B cell (primary cell): Measurements from ENCODE around the gene PCBP3. TPM values are rescaled to one million over a fixed set of nuclear protein-coding genes. Genes with fewer than 3 reads are reported as not detected.
"Not testable (repeated sequence)": the region's sequence is repeated elsewhere in the genome, so short reads cannot be mapped to it uniquely, and the experiment has no call there.

ENCODE experiments used
- ATAC-seq: fragments of 200-7000 bp; cut with Tn5 transposase; one replicate; pipeline ENCODE4 v1.10.0; 2021; ENCODE audit warnings: low read depth, mild to moderate bottlenecking, moderate number of reproducible peaks, moderate library complexity
- CTCF ChIA-PET: fragments of 350-600 bp; sonication (Branson Sonifier 250); formaldehyde crosslinking; loops from one replicate; lab custom pipeline; 2021; ENCODE audit warnings: antibody characterized with exemption, inconsistent platforms; lab: Charles Lee
- POLR2A ChIA-PET: fragments of 350-600 bp; sonication (Branson Sonifier 250); formaldehyde crosslinking; loops from one replicate; lab custom pipeline; 2021; ENCODE audit warnings: antibody characterized with exemption; lab: Charles Lee
- DNase-seq: peaks from one replicate; pipeline ENCODE4 v3.0.0; 2013
- H2AFZ ChIP-seq: 2 replicates; pipeline ENCODE4 v1.6.1; 2012; ENCODE audit warnings: mild to moderate bottlenecking, low read depth, low read length; ENCODE audit not compliant: insufficient read depth, poor library complexity, severe bottlenecking
- H3K27ac ChIP-seq, 2 donors: 1 replicate in 1 of 2; 2 replicates in 1 of 2; pipeline ENCODE4 v1.5.1; 2012 to 2013; ENCODE audit warnings: low read length in 2 of 2, mild to moderate bottlenecking in 2 of 2, moderate library complexity in 1 of 2
- H3K27me3 ChIP-seq, 4 experiments: fragments of 200-600 bp in 1 of 4; sonication (generic) in 1 of 4; replicated peaks in 1 of 4; 1 replicate in 2 of 4; 2 replicates in 2 of 4; pipeline versions ENCODE4 v1.6.1 to v1.7.0; 2013 to 2016; ENCODE audit warnings: low read length in 3 of 4, mild to moderate bottlenecking in 2 of 4, mixed read lengths in 1 of 4, moderate library complexity in 1 of 4; ENCODE audit not compliant: insufficient read depth in 4 of 4, control insufficient read depth in 3 of 4; ENCODE audit errors: control extremely low read depth in 1 of 4
- H3K36me3 ChIP-seq, 2 experiments: replicated peaks in 1 of 2; 1 replicate in 1 of 2; 2 replicates in 1 of 2; pipeline versions ENCODE4 v1.6.1 to v1.7.1; 2013; ENCODE audit warnings: low read length in 1 of 2; ENCODE audit not compliant: insufficient read depth in 2 of 2, control insufficient read depth in 1 of 2; ENCODE audit errors: control extremely low read depth in 1 of 2, extremely low read depth in 1 of 2
- H3K4me1 ChIP-seq, 2 donors: fragments of 200-600 bp in 1 of 2; sonication (generic) in 1 of 2; 1 replicate in 1 of 2; 2 replicates in 1 of 2; pipeline versions ENCODE4 v1.5.1 to v1.6.1; 2013 to 2017; ENCODE audit warnings: low read length in 2 of 2; ENCODE audit not compliant: control insufficient read depth in 2 of 2, insufficient read depth in 2 of 2
- H3K4me2 ChIP-seq: replicated peaks from 2 replicates; pipeline ENCODE3; 2012; ENCODE audit warnings: mild to moderate bottlenecking, low read depth, low read length; ENCODE audit not compliant: poor library complexity, severe bottlenecking
- H3K4me3 ChIP-seq, 5 experiments: fragments of 200-600 bp in 1 of 5; sonication (generic) in 1 of 5; 1 replicate in 3 of 5; 2 replicates in 2 of 5; pipeline versions ENCODE4 v1.5.1 to v1.7.0; 2011 to 2016; ENCODE audit warnings: low read length in 4 of 5, mild to moderate bottlenecking in 4 of 5, low read depth in 2 of 5, control low read depth in 1 of 5, moderate library complexity in 1 of 5; ENCODE audit not compliant: insufficient read depth in 1 of 5; ENCODE audit errors: control extremely low read depth in 1 of 5, extremely low read depth in 1 of 5
- H3K79me2 ChIP-seq: fragments of 200-600 bp; sonication (generic); one replicate; pipeline ENCODE4 v1.6.0; 2016; ENCODE audit warnings: low read length; ENCODE audit not compliant: control insufficient read depth, insufficient read depth
- H3K9ac ChIP-seq: fragments of 200-600 bp; sonication (generic); 2 replicates; pipeline ENCODE4 v1.6.1; 2017; ENCODE audit warnings: mild to moderate bottlenecking, low read length, moderate library complexity
- H3K9me3 ChIP-seq, 3 donors: one replicate each; pipeline versions ENCODE4 v1.6.1 to v1.7.1; 2013; ENCODE audit warnings: low read length in 2 of 3; ENCODE audit not compliant: control insufficient read depth in 2 of 3, insufficient read depth in 1 of 3; ENCODE audit errors: control extremely low read depth in 1 of 3
- H4K20me1 ChIP-seq: 2 replicates; pipeline ENCODE4 v1.6.0; 2012; ENCODE audit warnings: mild to moderate bottlenecking, low read length; ENCODE audit not compliant: insufficient read depth, control insufficient read depth, poor library complexity, severe bottlenecking
- H3K27ac Mint-ChIP-seq: one replicate; pipeline ENCODE4 v1.8.0; 2021; ENCODE audit warnings: mixed read lengths
- H3K27me3 Mint-ChIP-seq: one replicate; pipeline ENCODE4 v1.8.0; 2021; ENCODE audit warnings: mixed read lengths
- H3K4me1 Mint-ChIP-seq: one replicate; pipeline ENCODE4 v1.8.0; 2021; ENCODE audit warnings: mixed read lengths
- H3K4me3 Mint-ChIP-seq: one replicate; pipeline ENCODE4 v1.8.0; 2021; ENCODE audit warnings: mixed read lengths
- H3K9me3 Mint-ChIP-seq: one replicate; pipeline ENCODE4 v1.8.0; 2022; ENCODE audit warnings: mixed read lengths; ENCODE audit not compliant: insufficient read depth
- EZH2 ChIP-seq: IDR thresholded peaks from 2 replicates; pipeline ENCODE4 v1.6.1; 2012; ENCODE audit warnings: borderline replicate concordance, low read depth, mild to moderate bottlenecking, moderate library complexity, low read length; ENCODE audit not compliant: insufficient read depth, poor library complexity, severe bottlenecking
- WGBS: methylation state at CpG from one replicate; pipeline ENCODE4 v1.1.5; 2013; ENCODE audit warnings: missing lambda C conversion rate; ENCODE audit not compliant: insufficient coverage; 5-methylcytosine and 5-hydroxymethylcytosine counted together
- intact Hi-C: fragments of 100-400 bp; cut with micrococcal nuclease; formaldehyde crosslinking; loops from one replicate; pipeline ENCODE4 v1.10.0; 2022
- polyA plus RNA-seq: library from polyadenylated mRNA; depleted of rRNA; stranded (reverse); fragments of >200 nt; gene quantifications from 2 replicates; pipeline ENCODE4 v1.2.3, GENCODE V29; 2012
- total RNA-seq, 2 donors: library from RNA; stranded (reverse); fragments of 120-200 nt in 1 of 2; gene quantifications; 1 replicate in 1 of 2; 2 replicates in 1 of 2; pipeline versions ENCODE4 v1.2.3 to v1.2.4, GENCODE V29; 2013 to 2022
- TF ChIP-seq, protein P1 (sequence below): fragments of 200-600 bp; IDR thresholded peaks from one replicate; pipeline ENCODE4 v1.8.0; 2022; ENCODE audit warnings: antibody characterized with exemption, mild to moderate bottlenecking

Gene PCBP3
- total and polyA plus RNA-seq, 2 donors (not counting 1 experiment from before 2014, with no cell fraction given), result 0.45 to 2.7 TPM

DNA sequence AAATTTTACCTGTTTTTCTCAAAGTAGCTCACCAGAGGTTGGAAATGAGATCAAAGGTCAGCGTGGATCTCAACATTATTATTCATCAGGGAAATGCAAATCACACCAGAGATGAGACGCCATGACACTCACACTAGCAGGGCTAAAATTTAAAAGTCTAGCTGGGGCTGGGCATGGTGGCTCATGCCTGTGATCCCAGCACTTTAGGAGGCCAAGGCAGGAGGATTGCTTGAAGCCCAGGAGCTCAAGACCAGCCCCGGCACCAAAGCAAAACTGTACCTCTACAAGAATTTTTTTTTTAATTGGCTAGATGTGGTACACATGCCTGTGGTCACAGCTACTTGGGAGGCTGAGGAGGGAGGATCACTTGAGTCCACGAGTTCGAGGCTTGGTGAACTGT is 41.4 kb upstream of the PCBP3 start:
- H3K36me3 ChIP-seq, result no peaks in the 10 kb centered on the region
- TF ChIP-seq, protein P1, sequence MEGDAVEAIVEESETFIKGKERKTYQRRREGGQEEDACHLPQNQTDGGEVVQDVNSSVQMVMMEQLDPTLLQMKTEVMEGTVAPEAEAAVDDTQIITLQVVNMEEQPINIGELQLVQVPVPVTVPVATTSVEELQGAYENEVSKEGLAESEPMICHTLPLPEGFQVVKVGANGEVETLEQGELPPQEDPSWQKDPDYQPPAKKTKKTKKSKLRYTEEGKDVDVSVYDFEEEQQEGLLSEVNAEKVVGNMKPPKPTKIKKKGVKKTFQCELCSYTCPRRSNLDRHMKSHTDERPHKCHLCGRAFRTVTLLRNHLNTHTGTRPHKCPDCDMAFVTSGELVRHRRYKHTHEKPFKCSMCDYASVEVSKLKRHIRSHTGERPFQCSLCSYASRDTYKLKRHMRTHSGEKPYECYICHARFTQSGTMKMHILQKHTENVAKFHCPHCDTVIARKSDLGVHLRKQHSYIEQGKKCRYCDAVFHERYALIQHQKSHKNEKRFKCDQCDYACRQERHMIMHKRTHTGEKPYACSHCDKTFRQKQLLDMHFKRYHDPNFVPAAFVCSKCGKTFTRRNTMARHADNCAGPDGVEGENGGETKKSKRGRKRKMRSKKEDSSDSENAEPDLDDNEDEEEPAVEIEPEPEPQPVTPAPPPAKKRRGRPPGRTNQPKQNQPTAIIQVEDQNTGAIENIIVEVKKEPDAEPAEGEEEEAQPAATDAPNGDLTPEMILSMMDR, result no peak
- TF ChIP-seq EZH2, result no peak
- ChIA-PET POLR2A (no interaction called here), CTCF (interaction anchor here (2.6 kb wide), 1 partner anchor 10 kb away, joined by 6 read pairs; no protein-coding TSS in a partner anchor)
- H3K4me1 ChIP-seq, result no peaks in the 10 kb centered on the region
- WGBS, result 91% methylated on average over 4 of the region's 5 CpGs
- no peak overlapping the region for H3K4me3 ChIP-seq
- peaks cover 3 to 36% (median 19%) of the 10 kb centered on the region in 3 donors for H3K9me3 ChIP-seq
- no peak overlapping the region for H3K9ac ChIP-seq
- H3K27ac ChIP-seq, result no peak overlapping the region
- ATAC-seq (no peak), DNase-seq (no peak)
- intact Hi-C loops, result no loop called here
- H4K20me1 ChIP-seq, result no peaks in the 10 kb centered on the region
- H3K4me2 ChIP-seq, result no peak overlapping the region
- no peak overlapping the region for H2AFZ ChIP-seq
- no peaks in the 10 kb centered on the region for H3K4me1 Mint-ChIP-seq
- H3K9me3 Mint-ChIP-seq, result peaks cover 7% of the 10 kb centered on the region
- no peak overlapping the region for H3K27ac Mint-ChIP-seq
- H3K27me3 Mint-ChIP-seq, result peaks cover 15% of the 10 kb centered on the region
- H3K4me3 Mint-ChIP-seq, result no peak overlapping the region
- no peaks in the 10 kb centered on the region for H3K79me2 ChIP-seq
- no peaks in the 10 kb centered on the region for H3K27me3 ChIP-seq

GRCh38 chr21:45603481-45603880 is 40.0 kb upstream of the PCBP3 start:
- Histone ChIP-seq H3K27me3 (no peaks in the 10 kb centered on the region), H3K9me3 (peaks cover 3 to 38% (median 19%) of the 10 kb centered on the region in 3 donors), H3K9ac (no peak overlapping the region), H3K4me2 (no peak overlapping the region), H3K4me3 (no peak overlapping the region), H3K27ac (no peak overlapping the region), H3K36me3 (no peaks in the 10 kb centered on the region), H3K4me1 (no peaks in the 10 kb centered on the region), H2AFZ (no peak overlapping the region), H4K20me1 (no peaks in the 10 kb centered on the region), H3K79me2 (no peaks in the 10 kb centered on the region)
- Mint-ChIP-seq H3K27ac (no peak overlapping the region), H3K4me1 (no peaks in the 10 kb centered on the region), H3K27me3 (peaks cover 12% of the 10 kb centered on the region), H3K9me3 (peaks cover 7% of the 10 kb centered on the region), H3K4me3 (no peak overlapping the region)
- CTCF ChIA-PET, result no interaction called here
- intact Hi-C loops, result no loop called here
- POLR2A ChIA-PET, result no interaction called here
- DNase-seq, result no peak
- no peak for ATAC-seq
- TF ChIP-seq, protein P1, result no peak
- no peak for TF ChIP-seq EZH2

- H3K4me1 ChIP-seq, H3K36me3 ChIP-seq, H2AFZ ChIP-seq, H3K9ac ChIP-seq, H3K79me2 ChIP-seq, H3K27ac ChIP-seq, H3K4me3 ChIP-seq, H3K27me3 ChIP-seq, intact Hi-C loops, H3K9me3 Mint-ChIP-seq, ATAC-seq, H3K4me2 ChIP-seq, H4K20me1 ChIP-seq, DNase-seq, H3K4me1 Mint-ChIP-seq, POLR2A ChIA-PET, CTCF ChIA-PET, H3K27ac Mint-ChIP-seq, H3K4me3 Mint-ChIP-seq: not testable (repeated sequence)
- H3K27me3 Mint-ChIP-seq, result peaks cover 11% of the 10 kb centered on the region
- H3K9me3 ChIP-seq, result peaks cover 3 to 33% (median 19%) of the 10 kb centered on the region in 3 donors
- 98% methylated on average over 6 of the region's 8 CpGs for WGBS
These were observed 38.8 kb upstream of the PCBP3 start for GRCh38 chr21:45604681-45605080.
